Endothelial cell (in vitro differentiated cells): ENCODE measurements around the gene GOSR2. TPM values are rescaled to one million over a fixed set of nuclear protein-coding genes. Genes with fewer than 3 reads are reported as not detected.
"Not testable (repeated sequence)": the region's sequence is repeated elsewhere in the genome, so short reads cannot be mapped to it uniquely, and the experiment has no call there.

Experiments
- DNase-seq: peaks from one replicate; pipeline ENCODE4 v3.0.0; 2021; ENCODE audit warnings: low spot score
- H3K27ac Mint-ChIP-seq: one replicate; pipeline ENCODE4 v1.8.0; 2021; ENCODE audit warnings: mixed read lengths, inconsistent platforms; ENCODE audit not compliant: unreplicated experiment
- H3K27me3 Mint-ChIP-seq: one replicate; pipeline ENCODE4 v1.8.0; 2021; ENCODE audit warnings: mild to moderate bottlenecking, moderate library complexity, mixed read lengths, inconsistent platforms; ENCODE audit not compliant: unreplicated experiment
- H3K36me3 Mint-ChIP-seq: one replicate; pipeline ENCODE4 v1.8.0; 2021; ENCODE audit warnings: mild to moderate bottlenecking, low read depth, mixed read lengths, inconsistent platforms; ENCODE audit not compliant: unreplicated experiment
- H3K4me1 Mint-ChIP-seq: one replicate; pipeline ENCODE4 v1.8.0; 2021; ENCODE audit warnings: mild to moderate bottlenecking, mixed read lengths, inconsistent platforms; ENCODE audit not compliant: unreplicated experiment
- H3K4me3 Mint-ChIP-seq: one replicate; pipeline ENCODE4 v1.8.0; 2021; ENCODE audit warnings: mild to moderate bottlenecking, mixed read lengths, inconsistent platforms; ENCODE audit not compliant: unreplicated experiment
- H3K9me3 Mint-ChIP-seq: one replicate; pipeline ENCODE4 v1.8.0; 2021; ENCODE audit warnings: mixed read lengths, inconsistent platforms; ENCODE audit not compliant: unreplicated experiment
- CTCF ChIP-seq: fragments of 200-600 bp; sonication (generic); IDR thresholded peaks from one replicate; pipeline ENCODE4 v1.5.0; 2021; ENCODE audit warnings: antibody characterized with exemption; ENCODE audit not compliant: unreplicated experiment
- total RNA-seq: library from RNA; stranded (reverse); fragmentation: NEBNext Ultra II Directional; extraction: Animal tissue kit (Norgen Biotek cat#: 25700); gene quantifications from one replicate; pipeline ENCODE4 v1.2.1, GENCODE V29; 2021; ENCODE audit not compliant: unreplicated experiment

Gene GOSR2
- total RNA-seq, 1 donor from 2014 or later: 51.2 TPM

- H3K36me3 Mint-ChIP-seq: peaks cover 7% of the 10 kb centered on the region
- no peaks in the 10 kb centered on the region for H3K9me3 Mint-ChIP-seq
- DNase-seq: no peak
- peaks cover 13% of the 10 kb centered on the region for H3K4me1 Mint-ChIP-seq
- peaks cover 10% of the 10 kb centered on the region for H3K27me3 Mint-ChIP-seq
- no peak for TF ChIP-seq CTCF
- no peak overlapping the region for H3K4me3 Mint-ChIP-seq
- H3K27ac Mint-ChIP-seq: no peak overlapping the region
Measured at GRCh38 chr17:46982577-46982976, 59.6 kb downstream of the GOSR2 start.

GRCh38 chr17:46983782-46984181, 60.8 kb downstream of the GOSR2 start:
- no peak for TF ChIP-seq CTCF

GRCh38 chr17:46984341-46984740, 61.4 kb downstream of the GOSR2 start:
- Mint-ChIP-seq H3K4me3 (no peak overlapping the region), H3K27me3 (peaks cover 5% of the 10 kb centered on the region), H3K9me3 (no peaks in the 10 kb centered on the region), H3K36me3 (peaks cover 3% of the 10 kb centered on the region), H3K4me1 (peaks cover 7% of the 10 kb centered on the region), H3K27ac (no peak overlapping the region)
- DNase-seq: no peak
- no peak for TF ChIP-seq CTCF

More at GRCh38 chr17:46983782-46984181, 60.8 kb downstream of the GOSR2 start:
- no peak overlapping the region for H3K4me3 Mint-ChIP-seq
- H3K36me3 Mint-ChIP-seq: peaks cover 3% of the 10 kb centered on the region
- no peaks in the 10 kb centered on the region for H3K9me3 Mint-ChIP-seq
- no peak overlapping the region for H3K27ac Mint-ChIP-seq
- no peak for DNase-seq
- H3K27me3 Mint-ChIP-seq: peaks cover 5% of the 10 kb centered on the region
- H3K4me1 Mint-ChIP-seq: peaks cover 7% of the 10 kb centered on the region

GRCh38 chr17:46984892-46985291, 61.9 kb downstream of the GOSR2 start:
- Mint-ChIP-seq H3K4me3 (no peak overlapping the region), H3K36me3 (peaks cover 4% of the 10 kb centered on the region), H3K27me3 (peaks cover 5% of the 10 kb centered on the region), H3K4me1 (peaks cover 7% of the 10 kb centered on the region), H3K27ac (no peak overlapping the region), H3K9me3 (no peaks in the 10 kb centered on the region)
- DNase-seq: no peak
- no peak for TF ChIP-seq CTCF

GRCh38 chr17:46986366-46986765, 63.4 kb downstream of the GOSR2 start:
- no peak for TF ChIP-seq CTCF

GRCh38 chr17:46987927-46988326, 65.0 kb downstream of the GOSR2 start:
- not testable (repeated sequence) for H3K4me1 Mint-ChIP-seq, H3K4me3 Mint-ChIP-seq, H3K36me3 Mint-ChIP-seq, H3K27ac Mint-ChIP-seq, H3K27me3 Mint-ChIP-seq, DNase-seq, H3K9me3 Mint-ChIP-seq

More at GRCh38 chr17:46986366-46986765, 63.4 kb downstream of the GOSR2 start:
- no peaks in the 10 kb centered on the region for H3K9me3 Mint-ChIP-seq
- no peak overlapping the region for H3K4me3 Mint-ChIP-seq
- DNase-seq: no peak
- no peak overlapping the region for H3K27ac Mint-ChIP-seq
- H3K27me3 Mint-ChIP-seq: peaks cover 3% of the 10 kb centered on the region
- peaks cover 3% of the 10 kb centered on the region for H3K36me3 Mint-ChIP-seq
- H3K4me1 Mint-ChIP-seq: peaks cover 7% of the 10 kb centered on the region
